ENCODE results near the gene TMC2. TPM values are rescaled to one million over a fixed set of nuclear protein-coding genes. Genes with fewer than 3 reads are reported as not detected.

Gene TMC2
- total RNA-seq, 6 donors from 2014 or later: 0.22 to 0.57 (median 0.41) TPM; not detected in 2

GRCh38 chr20:2575682-2576081 is 39.3 kb downstream of the TMC2 start:
- no peaks in the 10 kb centered on the region for H3K36me3 ChIP-seq
- H3K9me3 ChIP-seq: no peaks in the 10 kb centered on the region
- ATAC-seq (ENCODE audit: low FRiP score in 2 of 2) (no peak), DNase-seq (no peak)
- H3K27me3 ChIP-seq: no peaks in the 10 kb centered on the region
- no peak overlapping the region for H3K4me3 ChIP-seq
- no peak overlapping the region for H3K27ac ChIP-seq
- no peaks in the 10 kb centered on the region for H3K4me1 ChIP-seq
- 6 to 27% methylated on average over 1 of the region's 1 CpG for WGBS, 2 donors
- TF ChIP-seq POLR2AphosphoS5 (IDR thresholded peaks at IDR 0.05) (no peak), POLR2A (IDR thresholded peaks at IDR 0.05) (no peak), EP300 (IDR thresholded peaks at IDR 0.05) (no peak)
- TF ChIP-seq, protein P1, sequence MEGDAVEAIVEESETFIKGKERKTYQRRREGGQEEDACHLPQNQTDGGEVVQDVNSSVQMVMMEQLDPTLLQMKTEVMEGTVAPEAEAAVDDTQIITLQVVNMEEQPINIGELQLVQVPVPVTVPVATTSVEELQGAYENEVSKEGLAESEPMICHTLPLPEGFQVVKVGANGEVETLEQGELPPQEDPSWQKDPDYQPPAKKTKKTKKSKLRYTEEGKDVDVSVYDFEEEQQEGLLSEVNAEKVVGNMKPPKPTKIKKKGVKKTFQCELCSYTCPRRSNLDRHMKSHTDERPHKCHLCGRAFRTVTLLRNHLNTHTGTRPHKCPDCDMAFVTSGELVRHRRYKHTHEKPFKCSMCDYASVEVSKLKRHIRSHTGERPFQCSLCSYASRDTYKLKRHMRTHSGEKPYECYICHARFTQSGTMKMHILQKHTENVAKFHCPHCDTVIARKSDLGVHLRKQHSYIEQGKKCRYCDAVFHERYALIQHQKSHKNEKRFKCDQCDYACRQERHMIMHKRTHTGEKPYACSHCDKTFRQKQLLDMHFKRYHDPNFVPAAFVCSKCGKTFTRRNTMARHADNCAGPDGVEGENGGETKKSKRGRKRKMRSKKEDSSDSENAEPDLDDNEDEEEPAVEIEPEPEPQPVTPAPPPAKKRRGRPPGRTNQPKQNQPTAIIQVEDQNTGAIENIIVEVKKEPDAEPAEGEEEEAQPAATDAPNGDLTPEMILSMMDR (IDR thresholded peaks at IDR 0.05): no peak

GRCh38 chr20:2576317-2576727 is 39.9 kb downstream of the TMC2 start:
- DNase-seq: no peak
- Histone ChIP-seq H3K27ac (no peak overlapping the region), H3K4me3 (no peak overlapping the region), H3K36me3 (no peaks in the 10 kb centered on the region), H3K4me1 (no peaks in the 10 kb centered on the region), H3K9me3 (no peaks in the 10 kb centered on the region), H3K27me3 (no peaks in the 10 kb centered on the region)
- TF ChIP-seq EP300 (IDR thresholded peaks at IDR 0.05): no peak
- no peak for TF ChIP-seq POLR2A (IDR thresholded peaks at IDR 0.05)
- TF ChIP-seq, protein P1 (IDR thresholded peaks at IDR 0.05): no peak
- TF ChIP-seq POLR2AphosphoS5 (IDR thresholded peaks at IDR 0.05): no peak
- 69 to 70% methylated on average over 5 of the region's 5 CpGs for WGBS, 2 donors
- ATAC-seq (ENCODE audit: low FRiP score in 2 of 2): no peak

- H3K27ac ChIP-seq: no peak overlapping the region
- peak in 1 of 2 donors; percentile 29 for DNase-seq
- H3K27me3 ChIP-seq: no peaks in the 10 kb centered on the region
- H3K4me3 ChIP-seq: no peak overlapping the region
- no peaks in the 10 kb centered on the region for H3K4me1 ChIP-seq
- no peaks in the 10 kb centered on the region for H3K9me3 ChIP-seq
- no peaks in the 10 kb centered on the region for H3K36me3 ChIP-seq
- no peak for ATAC-seq (ENCODE audit: low FRiP score in 2 of 2)
- no peak for TF ChIP-seq POLR2AphosphoS5 (IDR thresholded peaks at IDR 0.05)
- TF ChIP-seq, protein P1 (IDR thresholded peaks at IDR 0.05): no peak
- WGBS, 2 donors: 30 to 31% methylated on average over 10 of the region's 10 CpGs
These were observed 42.3 kb downstream of the TMC2 start for GRCh38 chr20:2578475-2579192.

- WGBS, 2 donors: 64 to 83% methylated on average over 1 of the region's 1 CpG
- no peak for DNase-seq
These were observed 49.4 kb downstream of the TMC2 start for GRCh38 chr20:2585811-2586210.

More at GRCh38 chr20:2585811-2586210, 49.4 kb downstream of the TMC2 start:
- Histone ChIP-seq H3K4me3 (no peak overlapping the region), H3K27me3 (no peaks in the 10 kb centered on the region), H3K27ac (no peak overlapping the region), H3K4me1 (no peaks in the 10 kb centered on the region), H3K9me3 (no peaks in the 10 kb centered on the region), H3K36me3 (no peaks in the 10 kb centered on the region)
- TF ChIP-seq EP300 (IDR thresholded peaks at IDR 0.05): no peak
- no peak for TF ChIP-seq POLR2A (IDR thresholded peaks at IDR 0.05)
- TF ChIP-seq, protein P1 (IDR thresholded peaks at IDR 0.05): no peak
- no peak for TF ChIP-seq POLR2AphosphoS5 (IDR thresholded peaks at IDR 0.05)
- ATAC-seq (ENCODE audit: low FRiP score in 2 of 2): no peak

Measured in upper lobe of left lung (tissue), 6 donors.